Natural killer cell (primary cell): ENCODE results near the gene SLC25A44. TPM values are rescaled to one million over a fixed set of nuclear protein-coding genes. Genes with fewer than 3 reads are reported as not detected.

Experiments used
- ATAC-seq, 3 donors: fragments of 150-1000 bp in 2 of 3; fragments of 200-7000 bp in 1 of 3; cut with Tn5 transposase; 1 replicate in 1 of 3; 2 replicates in 2 of 3; pipeline ENCODE4 v1.10.0; 2021; ENCODE audit warnings: mild to moderate bottlenecking in 2 of 3, moderate library complexity in 2 of 3
- DNase-seq, 2 donors: peaks; one replicate each; pipeline versions ENCODE4 v3.0.0 to v3.0.0-alpha.2; 2013 to 2021; ENCODE audit warnings: mixed read lengths in 1 of 2
- H3K27ac ChIP-seq: one replicate; pipeline ENCODE4 v1.5.1; 2013; ENCODE audit warnings: mild to moderate bottlenecking, low read length
- H3K27me3 ChIP-seq: one replicate; pipeline ENCODE4 v1.6.1; 2013; ENCODE audit warnings: low read length; ENCODE audit not compliant: control insufficient read depth, insufficient read depth
- H3K36me3 ChIP-seq: one replicate; pipeline ENCODE4 v1.6.1; 2013; ENCODE audit warnings: low read length; ENCODE audit not compliant: control insufficient read depth, insufficient read depth
- H3K4me1 ChIP-seq: one replicate; pipeline ENCODE4 v1.6.1; 2013; ENCODE audit warnings: low read length; ENCODE audit not compliant: control insufficient read depth, insufficient read depth
- H3K4me3 ChIP-seq: one replicate; pipeline ENCODE4 v1.5.1; 2013; ENCODE audit warnings: low read length
- H3K9me3 ChIP-seq: one replicate; pipeline ENCODE4 v1.6.1; 2013; ENCODE audit warnings: low read length; ENCODE audit not compliant: control insufficient read depth, insufficient read depth
- H3K27ac Mint-ChIP-seq, 2 donors: one replicate each; pipeline ENCODE4 v1.8.0; 2022; ENCODE audit warnings: mild to moderate bottlenecking in 2 of 2, mixed read lengths in 2 of 2, moderate library complexity in 1 of 2
- H3K27me3 Mint-ChIP-seq, 2 donors: one replicate each; pipeline ENCODE4 v1.8.0; 2022; ENCODE audit warnings: low read depth in 2 of 2, mixed read lengths in 2 of 2
- H3K36me3 Mint-ChIP-seq: one replicate; pipeline ENCODE4 v1.8.0; 2022; ENCODE audit warnings: mixed read lengths
- H3K4me1 Mint-ChIP-seq, 2 donors: one replicate each; pipeline ENCODE4 v1.8.0; 2022; ENCODE audit warnings: mixed read lengths in 2 of 2
- H3K4me3 Mint-ChIP-seq: one replicate; pipeline ENCODE4 v1.8.0; 2022; ENCODE audit warnings: mild to moderate bottlenecking, moderate library complexity, mixed read lengths
- H3K9me3 Mint-ChIP-seq, 2 donors: one replicate each; pipeline ENCODE4 v1.8.0; 2022; ENCODE audit warnings: mixed read lengths in 2 of 2
- CTCF ChIP-seq: fragments of 200-600 bp; IDR thresholded peaks from one replicate; pipeline ENCODE4 v1.8.0; 2022; ENCODE audit warnings: antibody characterized with exemption
- WGBS: methylation state at CpG from one replicate; pipeline ENCODE4 v1.1.7; 2013; ENCODE audit warnings: missing lambda C conversion rate; ENCODE audit not compliant: insufficient coverage; 5-methylcytosine and 5-hydroxymethylcytosine counted together
- intact Hi-C: fragments of 100-400 bp; cut with micrococcal nuclease; formaldehyde crosslinking; loops from one replicate; pipeline ENCODE4 v1.14.2; 2022
- total RNA-seq, 4 donors: library from RNA; stranded (reverse); fragments of 120-200 nt in 1 of 4; gene quantifications; one replicate each; pipeline versions ENCODE4 v1.2.3 to v1.2.4, GENCODE V29; 2013 to 2022

The SLC25A44 gene
- total RNA-seq, 3 donors from 2014 or later (not counting 1 experiment from before 2014, with no cell fraction given) = 17.1 to 49.2 (median 22.0) TPM

GRCh38 chr1:156233426-156234127 lies 39.7 kb downstream of the SLC25A44 start:
- H3K4me1 Mint-ChIP-seq = no peaks in the 10 kb centered on the region
- WGBS = 96% methylated on average over 5 of the region's 5 CpGs
- H3K9me3 Mint-ChIP-seq = no peaks in the 10 kb centered on the region
- no peak for DNase-seq
- ATAC-seq = no peak
- Histone ChIP-seq H3K9me3 (no peaks in the 10 kb centered on the region), H3K4me1 (no peaks in the 10 kb centered on the region), H3K27ac (no peak overlapping the region), H3K27me3 (no peaks in the 10 kb centered on the region), H3K36me3 (peaks cover 40% of the 10 kb centered on the region), H3K4me3 (no peak overlapping the region)
- no peaks in the 10 kb centered on the region for H3K27me3 Mint-ChIP-seq
- H3K36me3 Mint-ChIP-seq = no peaks in the 10 kb centered on the region
- intact Hi-C loops = no loop called here
- no peak overlapping the region for H3K4me3 Mint-ChIP-seq
- TF ChIP-seq CTCF = no peak
- no peak overlapping the region for H3K27ac Mint-ChIP-seq

DNA sequence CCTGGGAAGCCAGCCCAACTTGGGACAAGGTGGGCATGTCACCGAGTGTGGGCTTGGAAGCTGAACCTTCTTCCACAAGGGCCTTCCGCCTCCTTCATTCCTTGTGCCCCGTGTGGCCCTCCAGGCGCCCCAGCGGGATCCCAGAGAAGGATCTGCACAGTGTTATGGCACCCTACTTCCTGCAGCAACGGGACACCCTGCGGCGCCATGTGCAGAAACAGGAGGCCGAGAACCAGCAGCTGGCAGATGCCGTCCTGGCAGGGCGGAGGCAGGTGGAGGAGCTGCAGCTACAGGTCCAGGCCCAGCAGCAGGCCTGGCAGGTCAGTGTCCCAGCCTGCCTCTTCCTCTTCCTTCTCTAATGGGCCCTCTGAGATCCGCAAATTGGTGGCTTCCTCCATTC lies 42.3 kb downstream of the SLC25A44 start:
- peaks cover 50% of the 10 kb centered on the region for H3K36me3 ChIP-seq
- H3K4me3 ChIP-seq = no peak overlapping the region
- DNase-seq (no peak), ATAC-seq (no peak)
- Mint-ChIP-seq H3K9me3 (no peaks in the 10 kb centered on the region), H3K36me3 (peaks cover 8% of the 10 kb centered on the region), H3K4me3 (no peak overlapping the region), H3K27me3 (no peaks in the 10 kb centered on the region), H3K27ac (no peak overlapping the region), H3K4me1 (no peaks in the 10 kb centered on the region)
- H3K9me3 ChIP-seq = no peaks in the 10 kb centered on the region
- intact Hi-C loops = no loop called here
- H3K4me1 ChIP-seq = no peaks in the 10 kb centered on the region
- WGBS = 98% methylated on average over 12 of the region's 12 CpGs
- no peaks in the 10 kb centered on the region for H3K27me3 ChIP-seq
- TF ChIP-seq CTCF = no peak
- no peak overlapping the region for H3K27ac ChIP-seq

GRCh38 chr1:156238248-156238647 lies 44.3 kb downstream of the SLC25A44 start:
- no peak overlapping the region for H3K4me3 ChIP-seq
- no peaks in the 10 kb centered on the region for H3K9me3 ChIP-seq
- no peak overlapping the region for H3K27ac ChIP-seq
- H3K36me3 Mint-ChIP-seq = peaks cover 8% of the 10 kb centered on the region
- ATAC-seq = no peak
- 99% methylated on average over 4 of the region's 5 CpGs for WGBS
- H3K27me3 Mint-ChIP-seq = no peaks in the 10 kb centered on the region
- intact Hi-C loops = no loop called here
- H3K27ac Mint-ChIP-seq = no peak overlapping the region
- peaks cover 6% of the 10 kb centered on the region for H3K4me1 ChIP-seq
- H3K9me3 Mint-ChIP-seq = no peaks in the 10 kb centered on the region
- DNase-seq = no peak
- H3K4me1 Mint-ChIP-seq = no peaks in the 10 kb centered on the region
- no peaks in the 10 kb centered on the region for H3K27me3 ChIP-seq
- no peak overlapping the region for H3K4me3 Mint-ChIP-seq
- H3K36me3 ChIP-seq = peaks cover 50% of the 10 kb centered on the region
- TF ChIP-seq CTCF = no peak

DNA sequence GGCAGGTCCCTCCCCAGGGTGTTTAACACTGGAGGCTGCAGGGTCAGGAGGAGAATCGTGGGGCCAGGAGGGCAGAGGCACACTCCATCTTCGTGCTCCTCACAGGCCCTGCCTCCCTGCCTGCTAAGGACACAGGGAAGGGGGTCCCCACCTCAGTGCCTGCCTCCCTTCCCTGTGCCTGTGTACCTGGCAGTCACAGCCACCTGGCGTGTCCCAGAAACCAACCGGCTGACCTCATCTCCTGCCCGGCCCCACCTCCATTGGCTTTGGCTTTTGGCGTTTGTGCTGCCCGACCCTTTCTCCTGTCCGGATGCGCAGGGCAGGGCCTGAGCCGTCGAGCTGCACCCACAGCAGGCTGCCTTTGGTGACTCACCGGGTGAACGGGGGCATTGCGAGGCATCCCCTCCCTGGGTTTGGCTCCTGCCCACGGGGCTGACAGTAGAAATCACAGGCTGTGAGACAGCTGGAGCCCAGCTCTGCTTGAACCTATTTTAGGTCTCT lies 47.5 kb downstream of the SLC25A44 start:
- peaks cover 30% of the 10 kb centered on the region for H3K36me3 ChIP-seq
- Mint-ChIP-seq H3K9me3 (no peaks in the 10 kb centered on the region), H3K36me3 (peaks cover 8% of the 10 kb centered on the region), H3K4me3 (no peak overlapping the region), H3K27ac (no peak overlapping the region), H3K4me1 (peaks cover 0 to 18% of the 10 kb centered on the region in 2 donors), H3K27me3 (no peaks in the 10 kb centered on the region)
- ATAC-seq (no peak), DNase-seq (no peak)
- no peaks in the 10 kb centered on the region for H3K27me3 ChIP-seq
- intact Hi-C loops = no loop called here
- no peak overlapping the region for H3K27ac ChIP-seq
- H3K9me3 ChIP-seq = no peaks in the 10 kb centered on the region
- H3K4me3 ChIP-seq = no peak overlapping the region
- H3K4me1 ChIP-seq = peaks cover 21% of the 10 kb centered on the region
- no peak for TF ChIP-seq CTCF
- 59% methylated on average over 15 of the region's 15 CpGs for WGBS
